Cardiac muscle cell (in vitro differentiated cells and primary cell): Measurements from ENCODE around the gene SPN. TPM values are rescaled to one million over a fixed set of nuclear protein-coding genes. Genes with fewer than 3 reads are reported as not detected.

Experiments
- DNase-seq, 2 donors: peaks; one replicate each; pipeline versions ENCODE4 v3.0.0 to v3.0.0-alpha.2; 2010 to 2017; ENCODE audit warnings: low read depth in 1 of 2, low spot score in 1 of 2
- H3K27ac ChIP-seq: fragments of 200-600 bp; sonication (generic); 2 replicates; pipeline ENCODE4 v1.5.1; 2016
- H3K27me3 ChIP-seq: fragments of 200-600 bp; sonication (generic); 2 replicates; pipeline ENCODE4 v1.6.0; 2016; ENCODE audit warnings: control low read depth
- H3K36me3 ChIP-seq: fragments of 200-600 bp; sonication (generic); 2 replicates; pipeline ENCODE4 v1.5.1; 2016; ENCODE audit warnings: control low read depth
- H3K4me1 ChIP-seq: fragments of 200-600 bp; sonication (generic); 2 replicates; pipeline ENCODE4 v1.8.1; 2017; ENCODE audit warnings: low read depth, mild to moderate bottlenecking, mixed run types
- H3K4me3 ChIP-seq: fragments of 200-600 bp; sonication (generic); 2 replicates; pipeline ENCODE4 v1.5.1; 2016; ENCODE audit warnings: mild to moderate bottlenecking
- H3K9me3 ChIP-seq: fragments of 200-600 bp; sonication (generic); 2 replicates; pipeline ENCODE4 v1.5.1; 2017; ENCODE audit warnings: low read depth, mild to moderate bottlenecking, control low read depth
- polyA plus RNA-seq: library from polyadenylated mRNA; unstranded; fragments of >200 nt; fragmentation: Nextera tagmentation; extraction: Ambion mirVana; gene quantifications from 2 replicates; pipeline ENCODE4 v1.2.1, GENCODE V29; 2016
- total RNA-seq: library from RNA; depleted of rRNA; stranded (reverse); fragments of >200 nt; gene quantifications from 2 replicates; pipeline ENCODE4 v1.2.3, GENCODE V29; 2016
- TF ChIP-seq, protein P1 (sequence below): IDR thresholded peaks from 2 replicates; pipeline ENCODE4 v1.5.1; 2012; ENCODE audit warnings: low read depth, mild to moderate bottlenecking, low read length

The SPN gene
- total and polyA plus RNA-seq, 2 experiments from 2014 or later = 1.1 to 1.5 TPM

DNA sequence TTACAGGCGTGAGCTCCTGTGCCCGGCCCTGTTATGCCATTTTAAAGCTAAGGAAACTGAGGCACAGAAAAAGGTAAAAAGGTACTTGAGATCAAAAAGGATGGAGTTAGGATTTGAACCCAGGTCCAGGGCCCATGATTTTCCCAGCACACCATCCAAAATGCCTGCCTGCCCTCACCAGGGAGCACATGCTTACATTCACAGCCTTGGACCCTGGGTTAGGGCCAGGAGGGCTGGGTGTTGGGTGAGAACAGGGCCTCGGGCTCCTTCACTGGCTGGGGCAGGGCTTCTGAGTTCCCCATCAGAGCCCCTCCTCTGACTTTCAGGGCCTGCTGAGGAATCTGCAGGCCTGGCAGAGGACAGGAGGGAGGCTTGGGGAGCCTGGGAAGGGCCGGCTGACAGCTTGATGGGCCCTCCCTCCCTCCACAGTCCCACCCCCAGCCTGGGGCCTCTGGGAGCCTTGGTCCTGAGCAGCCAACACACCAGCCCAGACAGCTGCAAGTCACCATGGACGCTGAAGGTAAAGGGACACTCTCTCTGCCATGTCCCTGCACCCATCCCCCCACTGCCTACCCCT, 15.7 kb downstream of the SPN start, which contains the start of gene QPRT:
TSS of gene QPRT (plus strand) at position 490 of the 577 bp plus-strand sequence. CDS start at position 508, 18 bp downstream.
- peak within 1 kb of the TSS; percentile 52 for H3K4me3 ChIP-seq
- H3K9me3 ChIP-seq = no peaks in the 10 kb centered on the region
- no peaks in the 10 kb centered on the region for H3K27me3 ChIP-seq
- TF ChIP-seq, protein P1, sequence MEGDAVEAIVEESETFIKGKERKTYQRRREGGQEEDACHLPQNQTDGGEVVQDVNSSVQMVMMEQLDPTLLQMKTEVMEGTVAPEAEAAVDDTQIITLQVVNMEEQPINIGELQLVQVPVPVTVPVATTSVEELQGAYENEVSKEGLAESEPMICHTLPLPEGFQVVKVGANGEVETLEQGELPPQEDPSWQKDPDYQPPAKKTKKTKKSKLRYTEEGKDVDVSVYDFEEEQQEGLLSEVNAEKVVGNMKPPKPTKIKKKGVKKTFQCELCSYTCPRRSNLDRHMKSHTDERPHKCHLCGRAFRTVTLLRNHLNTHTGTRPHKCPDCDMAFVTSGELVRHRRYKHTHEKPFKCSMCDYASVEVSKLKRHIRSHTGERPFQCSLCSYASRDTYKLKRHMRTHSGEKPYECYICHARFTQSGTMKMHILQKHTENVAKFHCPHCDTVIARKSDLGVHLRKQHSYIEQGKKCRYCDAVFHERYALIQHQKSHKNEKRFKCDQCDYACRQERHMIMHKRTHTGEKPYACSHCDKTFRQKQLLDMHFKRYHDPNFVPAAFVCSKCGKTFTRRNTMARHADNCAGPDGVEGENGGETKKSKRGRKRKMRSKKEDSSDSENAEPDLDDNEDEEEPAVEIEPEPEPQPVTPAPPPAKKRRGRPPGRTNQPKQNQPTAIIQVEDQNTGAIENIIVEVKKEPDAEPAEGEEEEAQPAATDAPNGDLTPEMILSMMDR = no peak
- H3K4me1 ChIP-seq = no peaks in the 10 kb centered on the region
- no peaks in the 10 kb centered on the region for H3K36me3 ChIP-seq
- H3K27ac ChIP-seq = peak within 1 kb of the TSS; percentile 91
- peak; percentile 87 to 90 for DNase-seq

DNA sequence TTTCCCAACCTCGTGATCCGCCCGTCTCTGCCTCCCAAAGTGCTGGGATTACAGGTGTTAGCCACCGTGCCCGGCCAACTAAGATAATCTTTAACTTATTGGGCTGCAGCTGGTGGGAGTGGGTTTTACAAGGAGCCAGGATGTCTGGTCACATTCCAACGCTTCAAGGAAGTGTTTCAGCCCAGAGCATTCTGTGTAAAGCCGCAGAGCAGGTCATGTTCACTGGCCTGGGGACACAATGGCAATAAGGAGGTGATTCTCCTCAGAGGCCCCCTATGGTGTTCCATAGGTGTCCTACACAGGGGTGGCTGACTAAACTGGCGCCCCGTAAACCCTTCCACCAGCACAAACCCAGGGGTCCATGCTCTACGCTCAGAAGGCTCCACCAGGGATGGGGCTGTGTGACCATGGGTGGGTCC, 17.1 kb downstream of the SPN start:
- H3K27me3 ChIP-seq = no peaks in the 10 kb centered on the region
- H3K4me1 ChIP-seq = no peaks in the 10 kb centered on the region
- DNase-seq = no peak
- peaks cover 8% of the 10 kb centered on the region for H3K36me3 ChIP-seq
- H3K27ac ChIP-seq = peak overlapping the region; percentile 91
- H3K4me3 ChIP-seq = peak overlapping the region; percentile 52
- TF ChIP-seq, protein P1 = no peak
- no peaks in the 10 kb centered on the region for H3K9me3 ChIP-seq

DNA sequence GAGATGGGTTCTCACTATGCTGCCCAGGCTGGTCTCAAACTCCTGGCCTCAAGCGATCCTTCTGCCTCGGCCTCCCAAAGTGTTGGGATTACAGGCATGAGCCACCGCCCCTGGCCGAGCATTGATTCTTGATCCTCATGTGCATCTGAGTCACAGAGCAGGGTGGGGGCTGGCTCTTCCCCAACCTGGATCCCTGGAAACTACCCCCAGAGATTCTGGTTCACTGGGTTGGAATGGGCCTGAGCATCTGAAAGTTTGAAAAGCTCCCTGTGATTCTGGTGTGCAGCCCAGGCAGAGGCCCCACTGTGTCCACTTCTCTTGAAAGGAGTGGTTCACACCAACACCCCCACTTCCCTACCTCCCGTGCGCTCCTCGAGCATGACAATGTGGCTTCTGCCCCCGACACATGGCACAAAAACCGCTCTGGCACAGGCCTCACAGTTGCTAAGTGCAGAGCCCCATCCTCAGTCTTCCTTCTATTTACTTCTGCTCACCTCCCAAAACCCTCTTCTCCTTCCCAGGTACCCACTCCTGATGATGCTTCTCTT, 20.6 kb downstream of the SPN start:
- no peaks in the 10 kb centered on the region for H3K9me3 ChIP-seq
- TF ChIP-seq, protein P1 = no peak
- no peak overlapping the region for H3K4me3 ChIP-seq
- no peak overlapping the region for H3K27ac ChIP-seq
- no peaks in the 10 kb centered on the region for H3K4me1 ChIP-seq
- H3K36me3 ChIP-seq = peaks cover 8% of the 10 kb centered on the region
- no peaks in the 10 kb centered on the region for H3K27me3 ChIP-seq
- no peak for DNase-seq

DNA sequence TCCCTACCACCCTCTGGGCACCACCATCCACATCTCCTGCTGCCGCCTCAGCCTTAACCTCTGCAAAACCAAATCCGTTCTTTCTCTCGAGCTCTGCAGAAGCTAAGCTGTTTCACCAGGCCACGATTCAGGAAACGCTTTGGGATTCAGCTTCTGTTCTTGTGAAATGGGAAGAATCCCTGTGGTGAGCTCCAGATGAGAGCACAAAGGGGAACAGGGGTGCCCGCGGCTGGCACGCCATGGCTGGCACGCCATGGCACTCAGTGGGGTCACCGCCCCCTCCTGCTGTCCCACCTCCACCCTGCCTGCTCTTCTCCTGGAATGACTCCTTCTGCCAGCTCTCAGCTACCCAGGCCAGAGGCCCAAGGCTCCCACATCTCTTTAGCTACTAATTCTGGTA, 21.6 kb downstream of the SPN start:
- H3K27ac ChIP-seq = no peak overlapping the region
- no peaks in the 10 kb centered on the region for H3K9me3 ChIP-seq
- TF ChIP-seq, protein P1 = no peak
- no peak overlapping the region for H3K4me3 ChIP-seq
- no peaks in the 10 kb centered on the region for H3K27me3 ChIP-seq
- H3K36me3 ChIP-seq = peaks cover 8% of the 10 kb centered on the region
- no peaks in the 10 kb centered on the region for H3K4me1 ChIP-seq
- no peak for DNase-seq

DNA sequence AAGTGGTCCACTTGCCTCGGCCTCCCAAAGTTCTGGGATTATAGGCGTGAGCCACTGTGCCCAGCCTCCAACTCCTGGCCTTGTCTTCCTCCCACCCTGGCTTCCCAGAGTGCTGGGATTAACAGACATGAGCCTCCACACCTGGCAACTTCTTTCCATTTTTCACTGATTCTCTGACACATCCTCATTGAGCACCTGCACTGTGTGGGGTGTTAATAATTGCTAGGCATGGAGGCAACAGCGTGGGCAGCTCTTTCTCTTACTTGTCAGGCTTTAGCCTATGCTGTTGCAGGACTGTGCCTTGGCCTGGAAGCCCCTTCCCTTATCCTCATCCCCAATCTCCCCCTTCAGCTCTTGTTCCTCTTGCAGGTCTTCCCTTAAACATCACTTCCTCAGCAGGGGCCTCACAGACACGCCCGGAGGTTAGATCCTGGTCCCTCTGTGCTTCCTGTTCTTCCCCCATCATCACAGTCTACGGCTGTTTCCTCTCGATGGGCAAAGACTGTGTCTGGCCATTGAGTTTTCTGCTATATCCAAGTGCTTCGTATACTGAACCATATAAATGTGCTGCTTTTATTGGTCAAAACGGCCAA, 23.8 kb downstream of the SPN start:
- no peak overlapping the region for H3K27ac ChIP-seq
- TF ChIP-seq, protein P1 = no peak
- H3K4me1 ChIP-seq = no peaks in the 10 kb centered on the region
- H3K9me3 ChIP-seq = no peaks in the 10 kb centered on the region
- peaks cover 8% of the 10 kb centered on the region for H3K36me3 ChIP-seq
- H3K4me3 ChIP-seq = no peak overlapping the region
- no peak for DNase-seq
- no peaks in the 10 kb centered on the region for H3K27me3 ChIP-seq
